Measurements from ENCODE around the gene RFTN1.

The RFTN1 gene

GRCh38 chr3:16301507-16301906, 212.0 kb downstream of the RFTN1 start:
- no peak for TF ChIP-seq PPARA (CRISPR knock-in tag; IDR thresholded peaks at IDR 0.05; ENCODE audit: borderline replicate concordance)
- TF ChIP-seq POU6F1 (CRISPR knock-in tag; IDR thresholded peaks at IDR 0.05; ENCODE audit: borderline replicate concordance, low read depth), result no peak
- no peak for TF ChIP-seq ZNF8 (CRISPR knock-in tag; IDR thresholded peaks at IDR 0.05)
- TF ChIP-seq CSDC2 (CRISPR knock-in tag; IDR thresholded peaks at IDR 0.05), result no peak
- TF ChIP-seq ESRRG (CRISPR knock-in tag; IDR thresholded peaks at IDR 0.05), result no peak
- TF ChIP-seq OSR1 (CRISPR knock-in tag; IDR thresholded peaks at IDR 0.05), result no peak
- TF ChIP-seq ZFP30 (CRISPR knock-in tag; IDR thresholded peaks at IDR 0.05), result no peak
- no peak for TF ChIP-seq ZNF70 (CRISPR knock-in tag; IDR thresholded peaks at IDR 0.05)
- TF ChIP-seq ZNF565 (CRISPR knock-in tag; conservative IDR thresholded peaks at IDR 0.05; ENCODE audit: low read depth), result no peak
- no peak for TF ChIP-seq CREB5 (CRISPR knock-in tag; IDR thresholded peaks at IDR 0.05; ENCODE audit: low read depth)
- no peak for TF ChIP-seq GLIS3 (CRISPR knock-in tag; IDR thresholded peaks at IDR 0.05)
- no peak for TF ChIP-seq ARNTL (CRISPR knock-in tag; IDR thresholded peaks at IDR 0.05; ENCODE audit: borderline replicate concordance, low read depth)
- no peak for TF ChIP-seq BACH2 (CRISPR knock-in tag; IDR thresholded peaks at IDR 0.05; ENCODE audit: borderline replicate concordance)
- no peak for TF ChIP-seq ZFP3 (CRISPR knock-in tag; IDR thresholded peaks at IDR 0.05)
- TF ChIP-seq TOX (CRISPR knock-in tag; IDR thresholded peaks at IDR 0.05; ENCODE audit: borderline replicate concordance), result no peak
- no peak for TF ChIP-seq TCF4 (CRISPR knock-in tag; IDR thresholded peaks at IDR 0.05; ENCODE audit: borderline replicate concordance)
- no peak for TF ChIP-seq PATZ1 (CRISPR knock-in tag; IDR thresholded peaks at IDR 0.05; ENCODE audit: borderline replicate concordance)
- no peak for TF ChIP-seq SNAI2 (CRISPR knock-in tag; IDR thresholded peaks at IDR 0.05)
- no peak for ATAC-seq

GRCh38 chr3:16300881-16301359, 212.6 kb downstream of the RFTN1 start:
- no peak for ATAC-seq

GRCh38 chr3:16300307-16300706, 213.2 kb downstream of the RFTN1 start:
- no peak for TF ChIP-seq ZFP30 (CRISPR knock-in tag; IDR thresholded peaks at IDR 0.05)
- no peak for TF ChIP-seq CREB5 (CRISPR knock-in tag; IDR thresholded peaks at IDR 0.05; ENCODE audit: low read depth)
- no peak for TF ChIP-seq ZNF8 (CRISPR knock-in tag; IDR thresholded peaks at IDR 0.05)
- no peak for TF ChIP-seq ZFP3 (CRISPR knock-in tag; IDR thresholded peaks at IDR 0.05)
- no peak for TF ChIP-seq PPARA (CRISPR knock-in tag; IDR thresholded peaks at IDR 0.05; ENCODE audit: borderline replicate concordance)
- TF ChIP-seq ARNTL (CRISPR knock-in tag; IDR thresholded peaks at IDR 0.05; ENCODE audit: borderline replicate concordance, low read depth), result no peak
- TF ChIP-seq CSDC2 (CRISPR knock-in tag; IDR thresholded peaks at IDR 0.05), result no peak
- TF ChIP-seq ESRRG (CRISPR knock-in tag; IDR thresholded peaks at IDR 0.05), result no peak
- no peak for TF ChIP-seq ZNF565 (CRISPR knock-in tag; conservative IDR thresholded peaks at IDR 0.05; ENCODE audit: low read depth)
- TF ChIP-seq GLIS3 (CRISPR knock-in tag; IDR thresholded peaks at IDR 0.05), result no peak
- TF ChIP-seq TCF4 (CRISPR knock-in tag; IDR thresholded peaks at IDR 0.05; ENCODE audit: borderline replicate concordance), result no peak
- no peak for TF ChIP-seq TSHZ2 (CRISPR knock-in tag; IDR thresholded peaks at IDR 0.05)
- no peak for TF ChIP-seq ISL1 (CRISPR knock-in tag; IDR thresholded peaks at IDR 0.05)
- TF ChIP-seq OSR1 (CRISPR knock-in tag; IDR thresholded peaks at IDR 0.05), result no peak
- no peak for TF ChIP-seq TOX (CRISPR knock-in tag; IDR thresholded peaks at IDR 0.05; ENCODE audit: borderline replicate concordance)
- TF ChIP-seq BACH2 (CRISPR knock-in tag; IDR thresholded peaks at IDR 0.05; ENCODE audit: borderline replicate concordance), result no peak
- ATAC-seq, result no peak

More at GRCh38 chr3:16300881-16301359, 212.6 kb downstream of the RFTN1 start:
- no peak for TF ChIP-seq POU6F1 (CRISPR knock-in tag; IDR thresholded peaks at IDR 0.05; ENCODE audit: borderline replicate concordance, low read depth)
- TF ChIP-seq TOX (CRISPR knock-in tag; IDR thresholded peaks at IDR 0.05; ENCODE audit: borderline replicate concordance), result no peak
